Endothelial cell (in vitro differentiated cells): ENCODE results near the gene GALNT9. TPM values are rescaled to one million over a fixed set of nuclear protein-coding genes. Genes with fewer than 3 reads are reported as not detected.

Experiments used
- DNase-seq: peaks from one replicate; pipeline ENCODE4 v3.0.0; 2021; ENCODE audit warnings: low spot score
- H3K27ac Mint-ChIP-seq: one replicate; pipeline ENCODE4 v1.8.0; 2021; ENCODE audit warnings: mixed read lengths, inconsistent platforms; ENCODE audit not compliant: unreplicated experiment
- H3K27me3 Mint-ChIP-seq: one replicate; pipeline ENCODE4 v1.8.0; 2021; ENCODE audit warnings: mild to moderate bottlenecking, moderate library complexity, mixed read lengths, inconsistent platforms; ENCODE audit not compliant: unreplicated experiment
- H3K36me3 Mint-ChIP-seq: one replicate; pipeline ENCODE4 v1.8.0; 2021; ENCODE audit warnings: mild to moderate bottlenecking, low read depth, mixed read lengths, inconsistent platforms; ENCODE audit not compliant: unreplicated experiment
- H3K4me1 Mint-ChIP-seq: one replicate; pipeline ENCODE4 v1.8.0; 2021; ENCODE audit warnings: mild to moderate bottlenecking, mixed read lengths, inconsistent platforms; ENCODE audit not compliant: unreplicated experiment
- H3K4me3 Mint-ChIP-seq: one replicate; pipeline ENCODE4 v1.8.0; 2021; ENCODE audit warnings: mild to moderate bottlenecking, mixed read lengths, inconsistent platforms; ENCODE audit not compliant: unreplicated experiment
- H3K9me3 Mint-ChIP-seq: one replicate; pipeline ENCODE4 v1.8.0; 2021; ENCODE audit warnings: mixed read lengths, inconsistent platforms; ENCODE audit not compliant: unreplicated experiment
- CTCF ChIP-seq: fragments of 200-600 bp; sonication (generic); IDR thresholded peaks from one replicate; pipeline ENCODE4 v1.5.0; 2021; ENCODE audit warnings: antibody characterized with exemption; ENCODE audit not compliant: unreplicated experiment
- total RNA-seq: library from RNA; stranded (reverse); fragmentation: NEBNext Ultra II Directional; extraction: Animal tissue kit (Norgen Biotek cat#: 25700); gene quantifications from one replicate; pipeline ENCODE4 v1.2.1, GENCODE V29; 2021; ENCODE audit not compliant: unreplicated experiment

The GALNT9 gene
- total RNA-seq, 1 donor from 2014 or later: not detected

GRCh38 chr12:132374612-132375445 lies 45.4 kb upstream of the GALNT9 start:
- no peak overlapping the region for H3K27ac Mint-ChIP-seq
- no peaks in the 10 kb centered on the region for H3K4me1 Mint-ChIP-seq
- no peak overlapping the region for H3K4me3 Mint-ChIP-seq
- no peaks in the 10 kb centered on the region for H3K9me3 Mint-ChIP-seq
- no peak for DNase-seq
- no peak for TF ChIP-seq CTCF
- H3K27me3 Mint-ChIP-seq: peaks cover 23% of the 10 kb centered on the region
- H3K36me3 Mint-ChIP-seq: no peaks in the 10 kb centered on the region

- Mint-ChIP-seq H3K36me3 (no peaks in the 10 kb centered on the region), H3K27ac (no peak overlapping the region), H3K4me3 (no peak overlapping the region), H3K4me1 (no peaks in the 10 kb centered on the region), H3K9me3 (no peaks in the 10 kb centered on the region), H3K27me3 (peaks cover 21% of the 10 kb centered on the region)
- no peak for DNase-seq
- TF ChIP-seq CTCF: no peak
Measured at GRCh38 chr12:132373901-132374611, 44.7 kb upstream of the GALNT9 start.

GRCh38 chr12:132367852-132368251 lies 38.5 kb upstream of the GALNT9 start:
- Mint-ChIP-seq H3K9me3 (no peaks in the 10 kb centered on the region), H3K27ac (no peak overlapping the region), H3K4me1 (peaks cover 4% of the 10 kb centered on the region), H3K36me3 (no peaks in the 10 kb centered on the region), H3K27me3 (peaks cover 16% of the 10 kb centered on the region), H3K4me3 (no peak overlapping the region)
- no peak for DNase-seq
- TF ChIP-seq CTCF: no peak

- TF ChIP-seq CTCF: no peak
- Mint-ChIP-seq H3K4me1 (peaks cover 4% of the 10 kb centered on the region), H3K27ac (no peak overlapping the region), H3K9me3 (no peaks in the 10 kb centered on the region), H3K27me3 (peaks cover 21% of the 10 kb centered on the region), H3K4me3 (no peak overlapping the region), H3K36me3 (no peaks in the 10 kb centered on the region)
- no peak for DNase-seq
Measured at GRCh38 chr12:132367071-132367851, 37.9 kb upstream of the GALNT9 start.
